ENCODE measurements around the gene SVEP1.
"Not testable (repeated sequence)": the region's sequence is repeated elsewhere in the genome, so short reads cannot be mapped to it uniquely, and the experiment has no call there.

Gene SVEP1

GRCh38 chr9:110405858-110406443 lies 173.6 kb downstream of the SVEP1 start:
- no peak overlapping the region for H3K4me3 ChIP-seq (ENCODE audit: low read depth in 1 of 2, low read length in 2 of 2)
- H3K4me1 ChIP-seq (ENCODE audit: insufficient read depth, low read length), result no peaks in the 10 kb centered on the region
- no peaks in the 10 kb centered on the region for H3K9me3 ChIP-seq (ENCODE audit: low read length)
- H3K36me3 ChIP-seq (ENCODE audit: insufficient read depth, low read length), result no peaks in the 10 kb centered on the region
- no peak overlapping the region for H3K27ac ChIP-seq (ENCODE audit: low read depth, low read length)
- H3K27me3 ChIP-seq (ENCODE audit: control insufficient read depth in 1 of 2, insufficient read depth in 2 of 2, low read length in 2 of 2), result no peaks in the 10 kb centered on the region
- no peak overlapping the region for H3K9ac ChIP-seq (ENCODE audit: low read length)

- Histone ChIP-seq H3K9me3 (ENCODE audit: low read length) (no peaks in the 10 kb centered on the region), H3K4me3 (ENCODE audit: low read depth in 1 of 2, low read length in 2 of 2) (no peak overlapping the region), H3K4me1 (ENCODE audit: insufficient read depth, low read length) (no peaks in the 10 kb centered on the region), H3K9ac (ENCODE audit: low read length) (no peak overlapping the region), H3K36me3 (ENCODE audit: insufficient read depth, low read length) (no peaks in the 10 kb centered on the region), H3K27me3 (ENCODE audit: control insufficient read depth in 1 of 2, insufficient read depth in 2 of 2, low read length in 2 of 2) (no peaks in the 10 kb centered on the region), H3K27ac (ENCODE audit: low read depth, low read length) (no peak overlapping the region)
These were observed 175.1 kb downstream of the SVEP1 start for GRCh38 chr9:110404473-110404872.

- Histone ChIP-seq H3K36me3 (ENCODE audit: insufficient read depth, low read length) (no peaks in the 10 kb centered on the region), H3K9ac (ENCODE audit: low read length) (no peak overlapping the region), H3K9me3 (ENCODE audit: low read length) (no peaks in the 10 kb centered on the region), H3K4me1 (ENCODE audit: insufficient read depth, low read length) (no peaks in the 10 kb centered on the region), H3K4me3 (ENCODE audit: low read depth in 1 of 2, low read length in 2 of 2) (no peak overlapping the region), H3K27me3 (ENCODE audit: control insufficient read depth in 1 of 2, insufficient read depth in 2 of 2, low read length in 2 of 2) (no peaks in the 10 kb centered on the region), H3K27ac (ENCODE audit: low read depth, low read length) (no peak overlapping the region)
These were observed 179.6 kb downstream of the SVEP1 start for GRCh38 chr9:110399983-110400382.

- H3K27ac ChIP-seq (ENCODE audit: low read depth, low read length); H3K9ac ChIP-seq (ENCODE audit: low read length); H3K36me3 ChIP-seq (ENCODE audit: insufficient read depth, low read length); H3K4me1 ChIP-seq (ENCODE audit: insufficient read depth, low read length); H3K27me3 ChIP-seq (ENCODE audit: control insufficient read depth in 1 of 2, insufficient read depth in 2 of 2, low read length in 2 of 2); H3K9me3 ChIP-seq (ENCODE audit: low read length); H3K4me3 ChIP-seq (ENCODE audit: low read depth in 1 of 2, low read length in 2 of 2): not testable (repeated sequence)
These were observed 180.5 kb downstream of the SVEP1 start for GRCh38 chr9:110398992-110399391.

GRCh38 chr9:110391826-110392485 lies 187.6 kb downstream of the SVEP1 start:
- Histone ChIP-seq H3K4me1 (ENCODE audit: insufficient read depth, low read length) (no peaks in the 10 kb centered on the region), H3K9ac (ENCODE audit: low read length) (no peak overlapping the region), H3K4me3 (ENCODE audit: low read depth in 1 of 2, low read length in 2 of 2) (no peak overlapping the region), H3K27ac (ENCODE audit: low read depth, low read length) (no peak overlapping the region), H3K36me3 (ENCODE audit: insufficient read depth, low read length) (no peaks in the 10 kb centered on the region), H3K27me3 (ENCODE audit: control insufficient read depth in 1 of 2, insufficient read depth in 2 of 2, low read length in 2 of 2) (no peaks in the 10 kb centered on the region), H3K9me3 (ENCODE audit: low read length) (no peaks in the 10 kb centered on the region)

GRCh38 chr9:110389148-110389750 lies 190.3 kb downstream of the SVEP1 start:
- no peak overlapping the region for H3K4me3 ChIP-seq (ENCODE audit: low read depth in 1 of 2, low read length in 2 of 2)
- H3K27ac ChIP-seq (ENCODE audit: low read depth, low read length), result no peak overlapping the region
- H3K9me3 ChIP-seq (ENCODE audit: low read length), result no peaks in the 10 kb centered on the region
- H3K4me1 ChIP-seq (ENCODE audit: insufficient read depth, low read length), result no peaks in the 10 kb centered on the region
- no peaks in the 10 kb centered on the region for H3K27me3 ChIP-seq (ENCODE audit: control insufficient read depth in 1 of 2, insufficient read depth in 2 of 2, low read length in 2 of 2)
- no peak overlapping the region for H3K9ac ChIP-seq (ENCODE audit: low read length)
- H3K36me3 ChIP-seq (ENCODE audit: insufficient read depth, low read length), result no peaks in the 10 kb centered on the region

- Histone ChIP-seq H3K27ac (ENCODE audit: low read depth, low read length) (no peak overlapping the region), H3K9me3 (ENCODE audit: low read length) (no peaks in the 10 kb centered on the region), H3K4me1 (ENCODE audit: insufficient read depth, low read length) (no peaks in the 10 kb centered on the region), H3K36me3 (ENCODE audit: insufficient read depth, low read length) (no peaks in the 10 kb centered on the region), H3K9ac (ENCODE audit: low read length) (no peak overlapping the region), H3K27me3 (ENCODE audit: control insufficient read depth in 1 of 2, insufficient read depth in 2 of 2, low read length in 2 of 2) (no peaks in the 10 kb centered on the region), H3K4me3 (ENCODE audit: low read depth in 1 of 2, low read length in 2 of 2) (no peak overlapping the region)
These were observed 196.1 kb downstream of the SVEP1 start for GRCh38 chr9:110383491-110383890.

- Histone ChIP-seq H3K4me3 (ENCODE audit: low read depth in 1 of 2, low read length in 2 of 2) (no peak overlapping the region), H3K9ac (ENCODE audit: low read length) (no peak overlapping the region), H3K36me3 (ENCODE audit: insufficient read depth, low read length) (no peaks in the 10 kb centered on the region), H3K4me1 (ENCODE audit: insufficient read depth, low read length) (no peaks in the 10 kb centered on the region), H3K27me3 (ENCODE audit: control insufficient read depth in 1 of 2, insufficient read depth in 2 of 2, low read length in 2 of 2) (no peaks in the 10 kb centered on the region), H3K27ac (ENCODE audit: low read depth, low read length) (no peak overlapping the region), H3K9me3 (ENCODE audit: low read length) (no peaks in the 10 kb centered on the region)
These were observed 196.8 kb downstream of the SVEP1 start for GRCh38 chr9:110382731-110383130.

GRCh38 chr9:110371411-110372007 lies 208.0 kb downstream of the SVEP1 start:
- H3K4me3 ChIP-seq (ENCODE audit: low read depth in 1 of 2, low read length in 2 of 2), result no peak overlapping the region

GRCh38 chr9:110370315-110370714 lies 209.2 kb downstream of the SVEP1 start:
- H3K27ac ChIP-seq (ENCODE audit: low read depth, low read length), result no peak overlapping the region
- H3K4me1 ChIP-seq (ENCODE audit: insufficient read depth, low read length), result no peaks in the 10 kb centered on the region
- H3K9me3 ChIP-seq (ENCODE audit: low read length), result no peaks in the 10 kb centered on the region
- no peaks in the 10 kb centered on the region for H3K36me3 ChIP-seq (ENCODE audit: insufficient read depth, low read length)
- H3K27me3 ChIP-seq (ENCODE audit: control insufficient read depth in 1 of 2, insufficient read depth in 2 of 2, low read length in 2 of 2), result no peaks in the 10 kb centered on the region
- no peak overlapping the region for H3K4me3 ChIP-seq (ENCODE audit: low read depth in 1 of 2, low read length in 2 of 2)
- H3K9ac ChIP-seq (ENCODE audit: low read length), result no peak overlapping the region

More at GRCh38 chr9:110371411-110372007, 208.0 kb downstream of the SVEP1 start:
- H3K36me3 ChIP-seq (ENCODE audit: insufficient read depth, low read length), result no peaks in the 10 kb centered on the region
- H3K9me3 ChIP-seq (ENCODE audit: low read length), result no peaks in the 10 kb centered on the region
- no peaks in the 10 kb centered on the region for H3K27me3 ChIP-seq (ENCODE audit: control insufficient read depth in 1 of 2, insufficient read depth in 2 of 2, low read length in 2 of 2)
- H3K9ac ChIP-seq (ENCODE audit: low read length), result no peak overlapping the region
- no peaks in the 10 kb centered on the region for H3K4me1 ChIP-seq (ENCODE audit: insufficient read depth, low read length)
- no peak overlapping the region for H3K27ac ChIP-seq (ENCODE audit: low read depth, low read length)

GRCh38 chr9:110364451-110364850 lies 215.1 kb downstream of the SVEP1 start:
- Histone ChIP-seq H3K4me3 (ENCODE audit: low read depth in 1 of 2, low read length in 2 of 2) (no peak overlapping the region), H3K9me3 (ENCODE audit: low read length) (no peaks in the 10 kb centered on the region), H3K36me3 (ENCODE audit: insufficient read depth, low read length) (no peaks in the 10 kb centered on the region), H3K27ac (ENCODE audit: low read depth, low read length) (no peak overlapping the region), H3K4me1 (ENCODE audit: insufficient read depth, low read length) (no peaks in the 10 kb centered on the region), H3K9ac (ENCODE audit: low read length) (no peak overlapping the region), H3K27me3 (ENCODE audit: control insufficient read depth in 1 of 2, insufficient read depth in 2 of 2, low read length in 2 of 2) (no peaks in the 10 kb centered on the region)

Data from muscle layer of colon (tissue), 2 donors.